Activated T-cell treated with anti-CD3 and anti-CD28 coated beads, Interleukin-2, amount 50 U/mL, for 72 hours (primary cell): ENCODE measurements around the gene METTL14. TPM values are rescaled to one million over a fixed set of nuclear protein-coding genes. Genes with fewer than 3 reads are reported as not detected.

Experiments
- ATAC-seq, 2 donors: fragments of 150-1000 bp; cut with Tn5 transposase; replicated peaks in 1 of 2; 2 replicates each; pipeline ENCODE4 v1.10.0; 2021; ENCODE audit warnings: moderate library complexity in 2 of 2, mild to moderate bottlenecking in 1 of 2
- DNase-seq, 2 donors: peaks; one replicate each; pipeline ENCODE4 v3.0.0; 2021 to 2022; ENCODE audit warnings: mixed read lengths in 1 of 2
- H3K27ac Mint-ChIP-seq: one replicate; pipeline ENCODE4 v1.8.0; 2022; ENCODE audit warnings: mild to moderate bottlenecking, moderate library complexity, mixed read lengths
- H3K27me3 Mint-ChIP-seq: one replicate; pipeline ENCODE4 v1.8.0; 2022; ENCODE audit warnings: low read depth, mixed read lengths
- H3K36me3 Mint-ChIP-seq, 2 donors: one replicate each; pipeline ENCODE4 v1.8.0; 2022; ENCODE audit warnings: mixed read lengths in 2 of 2, mild to moderate bottlenecking in 1 of 2; ENCODE audit not compliant: insufficient read depth in 2 of 2
- H3K4me1 Mint-ChIP-seq: one replicate; pipeline ENCODE4 v1.8.0; 2022; ENCODE audit warnings: low read depth, mixed read lengths
- H3K4me3 Mint-ChIP-seq, 2 donors: one replicate each; pipeline ENCODE4 v1.8.0; 2022; ENCODE audit warnings: mild to moderate bottlenecking in 2 of 2, mixed read lengths in 2 of 2, moderate library complexity in 2 of 2
- H3K9me3 Mint-ChIP-seq, 2 donors: one replicate each; pipeline ENCODE4 v1.8.0; 2022; ENCODE audit warnings: mixed read lengths in 2 of 2
- total RNA-seq, 2 donors: library from RNA; stranded (reverse); gene quantifications; one replicate each; pipeline ENCODE4 v1.2.3, GENCODE V29; 2022

The METTL14 gene
- total RNA-seq, 2 donors from 2014 or later = 50.0 to 55.7 TPM

- H3K4me3 Mint-ChIP-seq = no peak overlapping the region
- H3K4me1 Mint-ChIP-seq = peaks cover 17% of the 10 kb centered on the region
- no peak for ATAC-seq
- DNase-seq = no peak
- H3K36me3 Mint-ChIP-seq = peaks cover 0 to 14% of the 10 kb centered on the region in 2 donors
- H3K27ac Mint-ChIP-seq = no peak overlapping the region
- no peaks in the 10 kb centered on the region for H3K27me3 Mint-ChIP-seq
- H3K9me3 Mint-ChIP-seq = no peaks in the 10 kb centered on the region
Measured at GRCh38 chr4:118716304-118716703, 31.1 kb downstream of the METTL14 start.

- Mint-ChIP-seq H3K36me3 (peaks cover 0 to 8% of the 10 kb centered on the region in 2 donors), H3K27me3 (no peaks in the 10 kb centered on the region), H3K27ac (no peak overlapping the region), H3K9me3 (no peaks in the 10 kb centered on the region), H3K4me1 (no peaks in the 10 kb centered on the region), H3K4me3 (no peak overlapping the region)
- ATAC-seq = no peak
- no peak for DNase-seq
Measured at GRCh38 chr4:118718511-118719170, 33.4 kb downstream of the METTL14 start.

DNA sequence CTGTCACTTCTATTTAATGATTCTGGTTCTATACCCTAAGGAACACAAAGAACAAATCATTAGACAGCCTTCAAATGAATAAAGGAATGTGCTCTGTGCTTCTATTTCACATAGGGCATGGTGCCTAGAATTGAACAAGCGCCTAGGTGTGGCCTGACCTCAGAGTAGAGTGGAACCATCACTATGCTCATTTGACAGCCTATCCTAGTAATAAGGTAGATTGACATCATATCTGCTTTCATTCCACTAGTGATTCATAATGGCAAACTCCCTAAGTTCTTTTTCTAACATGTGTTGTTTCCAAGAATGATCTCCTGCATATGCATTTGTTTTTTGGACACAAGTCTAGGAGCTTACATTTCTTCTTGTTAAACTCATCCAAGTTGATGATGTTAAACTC lies 36.6 kb downstream of the METTL14 start:
- DNase-seq (no peak), ATAC-seq (no peak)
- H3K9me3 Mint-ChIP-seq = no peaks in the 10 kb centered on the region
- H3K4me1 Mint-ChIP-seq = no peaks in the 10 kb centered on the region
- H3K27me3 Mint-ChIP-seq = no peaks in the 10 kb centered on the region
- no peak overlapping the region for H3K4me3 Mint-ChIP-seq
- H3K36me3 Mint-ChIP-seq = peaks cover 3 to 9% of the 10 kb centered on the region in 2 donors
- no peak overlapping the region for H3K27ac Mint-ChIP-seq

- Mint-ChIP-seq H3K27me3 (no peaks in the 10 kb centered on the region), H3K9me3 (no peaks in the 10 kb centered on the region), H3K36me3 (peaks cover 6 to 12% of the 10 kb centered on the region in 2 donors), H3K4me1 (no peaks in the 10 kb centered on the region), H3K4me3 (no peak overlapping the region), H3K27ac (no peak overlapping the region)
- DNase-seq (no peak), ATAC-seq (no peak)
Measured at GRCh38 chr4:118723369-118723768, 38.2 kb downstream of the METTL14 start.

DNA sequence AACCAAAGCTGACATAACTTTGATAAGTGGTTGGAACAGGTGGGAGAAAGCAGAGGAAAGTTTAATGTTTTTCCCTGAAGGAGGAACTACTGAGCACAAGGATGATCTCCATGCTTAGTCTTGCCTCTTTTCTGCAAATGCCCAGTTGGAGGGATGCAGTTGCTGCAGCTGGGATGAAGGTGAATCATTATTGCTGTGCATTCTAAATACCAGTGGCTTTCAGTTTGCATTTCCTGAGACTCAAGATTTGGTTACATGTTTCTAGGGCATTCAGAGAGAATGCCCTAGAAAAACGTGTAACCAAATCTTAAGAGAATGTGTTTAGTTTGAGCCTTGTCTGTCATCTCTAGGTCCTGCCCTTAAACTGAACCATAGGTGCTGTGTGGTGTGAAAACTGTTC lies 42.2 kb downstream of the METTL14 start:
- H3K4me1 Mint-ChIP-seq = peaks cover 15% of the 10 kb centered on the region
- no peak for DNase-seq
- peaks cover 7 to 11% of the 10 kb centered on the region in 2 donors for H3K36me3 Mint-ChIP-seq
- H3K27me3 Mint-ChIP-seq = no peaks in the 10 kb centered on the region
- H3K9me3 Mint-ChIP-seq = no peaks in the 10 kb centered on the region
- no peak overlapping the region for H3K4me3 Mint-ChIP-seq
- no peak for ATAC-seq
- no peak overlapping the region for H3K27ac Mint-ChIP-seq

- Mint-ChIP-seq H3K27me3 (no peaks in the 10 kb centered on the region), H3K9me3 (no peaks in the 10 kb centered on the region), H3K4me3 (no peak overlapping the region), H3K27ac (no peak overlapping the region), H3K4me1 (peaks cover 15% of the 10 kb centered on the region), H3K36me3 (peaks cover 4 to 11% of the 10 kb centered on the region in 2 donors)
- ATAC-seq = peak in 1 of 2 donors; percentile 39
- no peak for DNase-seq
Measured at GRCh38 chr4:118729287-118730286, 44.4 kb downstream of the METTL14 start.

- peak overlapping the region; percentile 56 for H3K27ac Mint-ChIP-seq
- DNase-seq = no peak
- peaks cover 15% of the 10 kb centered on the region for H3K4me1 Mint-ChIP-seq
- no peaks in the 10 kb centered on the region for H3K27me3 Mint-ChIP-seq
- H3K9me3 Mint-ChIP-seq = no peaks in the 10 kb centered on the region
- H3K4me3 Mint-ChIP-seq = no peak overlapping the region
- peaks cover 4 to 14% of the 10 kb centered on the region in 2 donors for H3K36me3 Mint-ChIP-seq
- no peak for ATAC-seq
Measured at GRCh38 chr4:118730683-118731082, 45.5 kb downstream of the METTL14 start.

DNA sequence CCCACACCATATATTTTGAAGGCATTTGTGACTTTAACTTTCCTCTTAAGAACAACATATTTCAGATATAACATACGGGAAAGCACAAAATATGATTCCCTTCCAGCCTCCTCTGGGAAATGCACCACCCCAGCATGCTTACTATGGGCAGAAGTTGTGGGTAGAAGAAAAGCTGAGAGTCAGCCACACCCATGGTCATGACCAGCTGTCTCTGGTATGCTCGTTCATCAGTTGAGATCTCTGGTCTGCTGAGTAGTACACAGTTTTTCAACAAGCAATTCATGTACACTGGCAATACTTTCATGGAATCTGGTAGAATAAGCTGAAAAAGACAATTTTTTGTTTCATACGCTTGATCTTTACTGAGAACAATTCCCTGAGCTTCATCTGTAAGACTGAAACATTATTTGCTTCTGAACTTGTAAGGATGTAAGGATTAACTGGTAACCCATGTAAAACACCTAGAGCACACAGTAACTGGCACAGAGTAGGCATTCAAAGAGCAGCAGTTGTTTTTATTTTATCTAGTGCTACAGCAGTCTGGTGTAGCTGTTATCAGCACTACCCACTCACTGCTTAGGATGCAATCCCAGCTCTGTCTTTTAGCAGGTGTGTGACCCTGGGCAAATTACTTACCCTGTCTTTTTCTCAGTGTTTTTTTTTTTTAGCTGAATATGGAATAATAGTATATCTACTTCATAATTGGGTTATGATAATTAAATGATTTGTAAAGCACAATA lies 47.6 kb downstream of the METTL14 start:
- H3K27ac Mint-ChIP-seq = no peak overlapping the region
- H3K9me3 Mint-ChIP-seq = no peaks in the 10 kb centered on the region
- H3K4me1 Mint-ChIP-seq = peaks cover 15% of the 10 kb centered on the region
- ATAC-seq (no peak), DNase-seq (no peak)
- no peak overlapping the region for H3K4me3 Mint-ChIP-seq
- H3K27me3 Mint-ChIP-seq = no peaks in the 10 kb centered on the region
- peaks cover 2 to 10% of the 10 kb centered on the region in 2 donors for H3K36me3 Mint-ChIP-seq

DNA sequence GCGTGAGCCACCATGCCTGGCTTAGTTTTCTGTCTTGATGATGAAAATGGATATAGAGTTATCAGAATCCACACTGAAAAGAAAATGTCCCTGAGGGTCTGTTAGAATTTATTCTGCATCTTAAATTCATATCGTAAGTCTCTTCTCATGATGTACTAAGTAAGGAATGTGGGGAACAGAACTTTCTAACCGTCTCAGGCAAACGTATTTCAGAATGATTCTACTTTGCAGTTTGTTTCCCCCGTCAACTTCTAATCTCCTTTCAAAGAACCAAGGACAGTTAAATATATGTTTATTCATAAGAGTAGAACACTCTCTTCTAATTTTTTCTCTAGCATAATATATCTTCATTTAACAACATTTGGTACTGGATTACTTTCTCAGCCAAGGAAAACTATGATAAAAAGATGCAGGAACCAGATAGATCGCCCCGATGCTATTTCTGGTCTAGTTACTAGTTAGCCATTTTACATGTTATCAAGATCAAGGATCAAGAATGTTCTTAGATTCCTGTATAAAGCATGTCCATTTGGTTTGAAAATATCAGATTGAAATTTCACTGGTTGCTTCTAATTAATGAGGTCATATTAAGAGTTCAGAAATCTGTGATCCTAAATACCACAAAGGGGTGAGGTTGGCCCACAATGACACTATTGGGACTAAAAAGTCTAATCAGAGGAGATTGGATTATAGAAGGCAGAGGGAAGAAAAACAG lies 49.5 kb downstream of the METTL14 start:
- peaks cover 10% of the 10 kb centered on the region for H3K4me1 Mint-ChIP-seq
- DNase-seq (no peak), ATAC-seq (no peak)
- H3K27me3 Mint-ChIP-seq = no peaks in the 10 kb centered on the region
- H3K27ac Mint-ChIP-seq = peak overlapping the region; percentile 0
- H3K4me3 Mint-ChIP-seq = no peak overlapping the region
- H3K36me3 Mint-ChIP-seq = peaks cover 4 to 9% of the 10 kb centered on the region in 2 donors
- no peaks in the 10 kb centered on the region for H3K9me3 Mint-ChIP-seq

GRCh38 chr4:118736900-118737299 lies 51.7 kb downstream of the METTL14 start:
- H3K27ac Mint-ChIP-seq = no peak overlapping the region
- H3K36me3 Mint-ChIP-seq = peaks cover 2 to 7% of the 10 kb centered on the region in 2 donors
- no peak overlapping the region for H3K4me3 Mint-ChIP-seq
- no peaks in the 10 kb centered on the region for H3K27me3 Mint-ChIP-seq
- H3K9me3 Mint-ChIP-seq = no peaks in the 10 kb centered on the region
- no peak for ATAC-seq
- DNase-seq = no peak
- no peaks in the 10 kb centered on the region for H3K4me1 Mint-ChIP-seq

DNA sequence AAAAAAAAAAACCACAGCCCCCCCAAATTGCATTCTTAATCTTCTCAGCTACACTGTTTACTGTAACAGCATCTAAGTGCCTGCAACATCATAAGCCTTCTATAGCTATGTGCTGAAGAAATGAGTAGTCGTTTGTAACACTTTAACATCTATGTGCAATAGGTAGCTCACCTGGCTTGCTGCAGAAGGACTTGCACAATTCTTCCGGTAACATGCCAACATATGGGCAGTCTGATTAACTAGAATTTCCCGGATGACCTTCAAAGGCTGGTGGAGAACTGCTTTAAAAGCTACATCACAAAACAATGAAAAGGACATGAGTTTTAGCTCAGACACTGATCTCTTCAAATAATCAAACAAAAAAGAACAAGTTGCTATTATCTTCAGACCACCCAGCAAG lies 52.9 kb downstream of the METTL14 start:
- peaks cover 2 to 7% of the 10 kb centered on the region in 2 donors for H3K36me3 Mint-ChIP-seq
- H3K27me3 Mint-ChIP-seq = no peaks in the 10 kb centered on the region
- no peak overlapping the region for H3K27ac Mint-ChIP-seq
- no peaks in the 10 kb centered on the region for H3K9me3 Mint-ChIP-seq
- DNase-seq (no peak), ATAC-seq (no peak)
- no peak overlapping the region for H3K4me3 Mint-ChIP-seq
- H3K4me1 Mint-ChIP-seq = no peaks in the 10 kb centered on the region

GRCh38 chr4:118739022-118739713 lies 54.0 kb downstream of the METTL14 start:
- H3K4me3 Mint-ChIP-seq = no peak overlapping the region
- DNase-seq (no peak), ATAC-seq (no peak)
- H3K4me1 Mint-ChIP-seq = no peaks in the 10 kb centered on the region
- peaks cover 5 to 12% of the 10 kb centered on the region in 2 donors for H3K36me3 Mint-ChIP-seq
- H3K27ac Mint-ChIP-seq = peak overlapping the region; percentile 46
- H3K9me3 Mint-ChIP-seq = no peaks in the 10 kb centered on the region
- no peaks in the 10 kb centered on the region for H3K27me3 Mint-ChIP-seq
